Measurements from ENCODE around the gene INTS7. TPM values are rescaled to one million over a fixed set of nuclear protein-coding genes. Genes with fewer than 3 reads are reported as not detected.
"Not testable (repeated sequence)": the region's sequence is repeated elsewhere in the genome, so short reads cannot be mapped to it uniquely, and the experiment has no call there.

Gene INTS7
- total and polyA plus RNA-seq, 2 of the 4 experiments (the other 2 are of a cell fraction), result 8.3 to 24.9 TPM

GRCh38 chr1:211938561-211938997 lies 96.8 kb downstream of the INTS7 start:
- no peak overlapping the region for H4K5ac ChIP-seq (ENCODE audit: low read depth, low read length)
- H3K9me1 ChIP-seq (ENCODE audit: insufficient read depth, low read length), result no peaks in the 10 kb centered on the region
- no peak overlapping the region for H2BK5ac ChIP-seq (ENCODE audit: low read depth, low read length, poor library complexity, severe bottlenecking)
- no peak overlapping the region for H2BK120ac ChIP-seq (ENCODE audit: low read depth, low read length)
- H4K20me1 ChIP-seq (ENCODE audit: insufficient read depth, low read length), result no peaks in the 10 kb centered on the region
- H2AFZ ChIP-seq (replicated peaks; ENCODE audit: low read length, poor library complexity), result no peak overlapping the region
- no peak overlapping the region for H4K91ac ChIP-seq (ENCODE audit: insufficient read depth, low read depth, low read length)
- H3K79me1 ChIP-seq (ENCODE audit: low read depth in 1 of 2, low read length in 2 of 2), result no peaks in the 10 kb centered on the region
- dilution Hi-C loops (cut with HindIII; ENCODE audit: low sequenced_read_pairs, unreplicated experiment), result no loop called here
- no peak for ATAC-seq (ENCODE audit: low read depth)
- H4K8ac ChIP-seq (ENCODE audit: low read depth in 2 of 2, low read length in 2 of 2), result no peak overlapping the region
- H3K36me3 ChIP-seq (ENCODE audit: control insufficient read depth, insufficient read depth, low read length), result peaks cover 5% of the 10 kb centered on the region; the same call in 1 of the 2 replicates
- no peaks in the 10 kb centered on the region for H3K27me3 ChIP-seq (ENCODE audit: control insufficient read depth, insufficient read depth, low read length)
- H3K4ac ChIP-seq (ENCODE audit: low read depth, low read length), result no peak overlapping the region
- H3K14ac ChIP-seq (replicated peaks; ENCODE audit: low read depth, low read length), result no peak overlapping the region
- no peaks in the 10 kb centered on the region for H3K9me3 ChIP-seq (ENCODE audit: control insufficient read depth, insufficient read depth, low read length)
- H2BK15ac ChIP-seq (ENCODE audit: low read depth, low read length), result no peak overlapping the region
- H3K4me3 ChIP-seq (ENCODE audit: insufficient read depth, low read depth, low read length), result no peak overlapping the region
- in situ Hi-C loops (cut with MboI; ENCODE audit: low sequenced_read_pairs), result no loop called here
- H3K56ac ChIP-seq (ENCODE audit: extremely low read depth, insufficient read depth, low read length), result no peak overlapping the region
- no CpG with 5 or more reads among the region's 3 CpGs for WGBS, 2 experiments (ENCODE audit: extremely low coverage in 2 of 2, insufficient read length in 1 of 2)
- H3K23ac ChIP-seq (ENCODE audit: low read depth, low read length), result no peak overlapping the region
- H2BK20ac ChIP-seq (ENCODE audit: low read depth, low read length), result no peak overlapping the region
- CTCF ChIA-PET, result no interaction called here
- no peak overlapping the region for H3K18ac ChIP-seq (ENCODE audit: low read depth, low read length)
- H3K27ac ChIP-seq (ENCODE audit: insufficient read depth, low read length), result no peak overlapping the region
- no peak overlapping the region for H2AK9ac ChIP-seq (replicated peaks; ENCODE audit: low read depth, low read length, poor library complexity)
- intact Hi-C loops (cut with micrococcal nuclease), result no loop called here
- no TSS peak for BruUV-seq (replicated peaks)
- H3K9ac ChIP-seq (ENCODE audit: low read depth, low read length), result no peak overlapping the region
- H2AK5ac ChIP-seq (ENCODE audit: low read depth, low read length), result no peak overlapping the region
- no peak for TF ChIP-seq RCOR1 (IDR thresholded peaks at IDR 0.05; ENCODE audit: insufficient replicate concordance, low read length)
- H3K4me2 ChIP-seq (ENCODE audit: low read depth, low read length), result no peak overlapping the region
- DNase-seq, result no peak
- POLR2A ChIA-PET (ENCODE audit: unreplicated experiment), result no interaction called here
- H3K4me1 ChIP-seq (ENCODE audit: control insufficient read depth, insufficient read depth, low read length), result no peaks in the 10 kb centered on the region

DNA sequence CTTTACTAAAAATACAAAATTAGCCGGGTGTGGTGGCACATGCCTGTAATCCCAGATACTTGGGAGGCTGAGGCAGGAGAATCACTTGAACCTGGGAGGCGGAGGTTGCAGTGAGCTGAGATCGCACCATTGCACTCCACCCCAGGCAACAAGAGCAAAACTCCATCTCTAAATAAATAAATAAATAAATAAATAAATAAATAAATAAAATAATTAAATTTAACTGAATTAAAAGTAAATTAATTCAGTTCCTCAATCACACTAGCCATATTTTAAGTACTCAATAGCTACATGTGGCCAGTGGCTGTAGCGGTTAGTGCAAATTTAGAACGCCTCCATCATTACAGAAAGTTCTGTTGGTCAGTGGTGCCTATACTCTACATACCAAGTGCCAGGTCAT lies 97.9 kb downstream of the INTS7 start:
- H4K8ac ChIP-seq (ENCODE audit: low read depth in 2 of 2, low read length in 2 of 2); in situ Hi-C loops (cut with MboI; ENCODE audit: low sequenced_read_pairs); H3K79me1 ChIP-seq (ENCODE audit: low read depth in 1 of 2, low read length in 2 of 2); H3K4me1 ChIP-seq (ENCODE audit: control insufficient read depth, insufficient read depth, low read length); H3K23ac ChIP-seq (ENCODE audit: low read depth, low read length); H3K18ac ChIP-seq (ENCODE audit: low read depth, low read length); H3K27me3 ChIP-seq (ENCODE audit: control insufficient read depth, insufficient read depth, low read length); H3K9ac ChIP-seq (ENCODE audit: low read depth, low read length); BruUV-seq (replicated peaks); H3K9me1 ChIP-seq (ENCODE audit: insufficient read depth, low read length); H3K14ac ChIP-seq (replicated peaks; ENCODE audit: low read depth, low read length); H3K56ac ChIP-seq (ENCODE audit: extremely low read depth, insufficient read depth, low read length); H2AK9ac ChIP-seq (replicated peaks; ENCODE audit: low read depth, low read length, poor library complexity); H3K27ac ChIP-seq (ENCODE audit: insufficient read depth, low read length); H2BK120ac ChIP-seq (ENCODE audit: low read depth, low read length); POLR2A ChIA-PET (ENCODE audit: unreplicated experiment); H3K4ac ChIP-seq (ENCODE audit: low read depth, low read length); ATAC-seq (ENCODE audit: low read depth); DNase-seq; H2BK20ac ChIP-seq (ENCODE audit: low read depth, low read length); H4K91ac ChIP-seq (ENCODE audit: insufficient read depth, low read depth, low read length); H2BK15ac ChIP-seq (ENCODE audit: low read depth, low read length); H2AK5ac ChIP-seq (ENCODE audit: low read depth, low read length); CTCF ChIA-PET; H3K9me3 ChIP-seq (ENCODE audit: control insufficient read depth, insufficient read depth, low read length); intact Hi-C loops (cut with micrococcal nuclease); dilution Hi-C loops (cut with HindIII; ENCODE audit: low sequenced_read_pairs, unreplicated experiment); H4K20me1 ChIP-seq (ENCODE audit: insufficient read depth, low read length); H4K5ac ChIP-seq (ENCODE audit: low read depth, low read length); H3K4me2 ChIP-seq (ENCODE audit: low read depth, low read length); H3K36me3 ChIP-seq (ENCODE audit: control insufficient read depth, insufficient read depth, low read length); H3K4me3 ChIP-seq (ENCODE audit: insufficient read depth, low read depth, low read length); H2BK5ac ChIP-seq (ENCODE audit: low read depth, low read length, poor library complexity, severe bottlenecking); H2AFZ ChIP-seq (replicated peaks; ENCODE audit: low read length, poor library complexity): not testable (repeated sequence)
- no CpG with 5 or more reads among the region's 5 CpGs for WGBS, 2 experiments (ENCODE audit: extremely low coverage in 2 of 2, insufficient read length in 1 of 2)

Measured in IMR-90 (cell line).